SK-N-MC (cell line): ENCODE data around the gene DIAPH1.

ENCODE experiments used
- EZH2 ChIP-seq: fragments of 200-600 bp; sonication (generic); IDR thresholded peaks from one replicate; pipeline ENCODE4 v1.6.1; 2017; ENCODE audit warnings: antibody characterized with exemption
- FOXP2 ChIP-seq: optimal IDR thresholded peaks from 2 replicates; pipeline ENCODE3; 2011; ENCODE audit warnings: mild to moderate bottlenecking, moderate library complexity; ENCODE audit not compliant: insufficient read depth; ENCODE audit errors: extremely low read length, control extremely low read depth
- POLR2AphosphoS5 ChIP-seq: IDR thresholded peaks from 2 replicates; pipeline ENCODE4 v1.6.1; 2012; ENCODE audit warnings: mild to moderate bottlenecking, low read depth, low read length, borderline replicate concordance

- TF ChIP-seq EZH2 (no peak), FOXP2 (no peak), POLR2AphosphoS5 (no peak)
These were observed 21.0 kb downstream of the DIAPH1 start for GRCh38 chr5:141597814-141598213.
